HG03066 (cell line): Measurements from ENCODE around the gene ZBTB7A.
A peak's percentile ranks its signal among the peaks of the same experiment; 100 is the strongest.

Source experiments
- ATAC-seq: cut with Tn5 transposase; IDR thresholded peaks from one replicate; pipeline ENCODE4 v1.9.1; 2021; ENCODE audit warnings: low read depth; ENCODE audit not compliant: unreplicated experiment

Gene ZBTB7A

DNA sequence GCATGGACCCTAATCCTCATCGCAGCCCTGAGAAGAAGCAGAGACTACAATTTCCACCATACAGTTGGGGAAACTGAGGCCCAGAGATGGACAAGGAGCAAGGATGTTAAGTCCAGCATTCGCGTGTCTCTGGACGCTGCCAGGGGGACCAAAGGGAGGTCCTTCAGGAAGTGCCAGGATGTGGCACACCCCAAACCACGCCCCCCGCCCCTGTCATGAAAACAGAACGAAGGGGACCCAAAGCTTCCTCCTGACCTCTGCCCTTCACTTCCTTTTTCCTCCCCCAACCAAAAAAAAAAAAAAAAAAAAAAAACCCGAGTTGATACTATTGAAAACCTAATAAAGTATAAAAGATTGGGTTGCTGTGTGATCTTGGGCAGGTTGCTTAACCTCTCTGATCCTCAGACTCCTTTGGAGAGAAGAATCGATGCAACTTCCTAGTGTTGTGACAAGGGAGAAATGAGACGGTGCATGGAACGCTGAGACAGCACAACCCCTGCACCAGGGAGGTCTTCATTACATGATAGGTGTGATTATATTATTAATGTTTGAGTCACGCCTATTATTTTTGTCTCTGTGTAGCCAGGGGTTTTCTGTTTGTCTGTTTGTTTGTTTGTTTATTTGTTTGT is 2.7 kb upstream of the ZBTB7A start:
- no peak for ATAC-seq

DNA sequence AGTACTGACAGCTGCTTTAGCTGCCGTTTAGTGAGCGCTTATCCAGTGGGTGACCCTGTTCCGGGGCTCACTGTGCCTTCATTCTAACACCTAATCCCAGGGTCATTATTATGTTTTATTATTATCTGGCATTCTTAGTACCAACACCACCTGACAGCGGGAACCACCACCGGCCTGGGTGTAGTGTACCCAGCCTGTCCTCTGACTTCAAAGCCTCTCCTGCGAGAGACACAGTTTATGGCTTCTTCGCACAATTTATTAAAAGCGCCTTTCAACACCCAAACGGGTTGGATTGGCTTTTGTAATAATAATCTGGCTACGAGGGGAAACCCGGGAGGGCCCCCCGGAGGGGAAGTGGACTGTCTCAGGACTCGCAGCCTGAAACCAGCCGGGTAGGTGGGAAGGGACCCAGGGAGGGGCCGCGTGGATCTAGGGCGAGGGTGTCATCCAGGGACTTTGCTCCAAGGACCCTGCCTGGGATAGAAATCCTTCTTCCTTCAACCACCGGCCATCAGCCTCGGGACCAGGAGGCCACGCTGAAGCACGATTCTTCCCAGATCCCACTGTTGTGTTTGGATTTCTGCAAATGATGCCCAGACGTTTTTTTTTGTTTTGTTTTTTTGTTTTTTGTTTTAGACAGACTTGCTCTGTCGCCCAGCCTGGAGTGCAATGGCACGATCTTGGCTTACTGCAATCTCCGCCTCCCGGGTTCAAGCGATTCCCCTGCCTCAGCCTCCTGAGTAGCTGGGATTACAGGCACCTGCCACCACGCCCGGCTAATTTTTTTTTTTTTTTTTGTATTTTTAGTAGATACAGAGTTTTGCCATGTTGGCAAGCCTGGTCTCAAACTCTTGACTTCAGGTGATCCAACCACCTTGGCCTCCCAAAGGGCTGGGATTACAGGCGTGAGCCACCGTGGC is 1.6 kb upstream of the ZBTB7A start:
- no peak for ATAC-seq

DNA sequence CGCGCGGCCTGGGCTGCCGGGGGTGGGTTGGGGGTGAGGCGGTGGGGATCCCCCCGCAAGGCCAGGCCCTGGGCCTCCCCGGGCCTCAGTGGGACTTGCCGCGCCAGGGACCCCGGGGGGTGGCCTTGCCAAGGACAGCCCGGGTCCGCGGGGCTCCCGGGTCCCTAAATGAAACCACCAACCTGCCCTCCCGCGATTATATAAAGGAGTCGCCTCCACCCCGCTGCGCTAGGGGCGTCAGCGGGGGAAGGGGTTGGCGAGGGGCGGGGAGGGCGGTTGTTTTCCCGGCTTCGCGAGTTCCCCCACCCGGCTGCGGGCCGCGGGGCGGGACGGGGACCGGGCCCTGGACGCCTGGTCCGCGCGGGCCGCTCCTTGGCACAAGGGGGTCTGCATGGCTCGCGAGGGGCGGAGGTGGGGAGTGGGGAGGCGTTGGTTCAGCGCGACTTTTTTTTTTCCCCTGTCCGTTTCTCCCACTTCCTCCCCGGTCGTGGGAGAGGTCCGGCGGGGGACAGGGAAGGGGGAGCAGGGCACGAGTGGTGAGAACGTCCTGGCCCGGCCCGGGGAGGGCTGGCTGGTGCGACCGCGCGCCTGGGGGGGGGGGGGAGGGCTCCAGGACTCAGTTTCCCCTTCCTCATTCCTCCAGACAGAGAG is 822 bp upstream of the ZBTB7A start:
- no peak for ATAC-seq

DNA sequence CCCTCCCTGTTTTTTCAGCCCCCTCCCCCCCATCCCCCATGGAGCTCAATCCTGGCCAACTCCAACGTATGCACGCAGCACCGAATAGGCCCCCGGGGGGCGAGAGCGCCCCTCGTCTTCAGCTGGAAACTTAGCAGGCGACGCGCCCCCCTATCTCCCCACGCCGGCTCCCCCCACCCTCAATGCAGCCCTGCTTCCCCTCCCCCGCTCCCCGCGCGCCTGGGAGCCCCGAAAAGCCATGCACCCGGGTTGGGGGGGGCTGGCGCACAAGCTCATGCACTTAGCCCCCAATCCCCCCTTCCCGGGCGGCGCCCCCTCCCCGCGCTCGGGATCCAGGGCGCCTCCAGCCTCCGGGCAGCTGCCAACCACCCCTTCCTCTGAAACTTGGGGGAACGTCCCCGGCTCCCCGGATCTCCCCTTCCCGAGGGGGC is 508 bp downstream of the ZBTB7A start:
- ATAC-seq = no peak

DNA sequence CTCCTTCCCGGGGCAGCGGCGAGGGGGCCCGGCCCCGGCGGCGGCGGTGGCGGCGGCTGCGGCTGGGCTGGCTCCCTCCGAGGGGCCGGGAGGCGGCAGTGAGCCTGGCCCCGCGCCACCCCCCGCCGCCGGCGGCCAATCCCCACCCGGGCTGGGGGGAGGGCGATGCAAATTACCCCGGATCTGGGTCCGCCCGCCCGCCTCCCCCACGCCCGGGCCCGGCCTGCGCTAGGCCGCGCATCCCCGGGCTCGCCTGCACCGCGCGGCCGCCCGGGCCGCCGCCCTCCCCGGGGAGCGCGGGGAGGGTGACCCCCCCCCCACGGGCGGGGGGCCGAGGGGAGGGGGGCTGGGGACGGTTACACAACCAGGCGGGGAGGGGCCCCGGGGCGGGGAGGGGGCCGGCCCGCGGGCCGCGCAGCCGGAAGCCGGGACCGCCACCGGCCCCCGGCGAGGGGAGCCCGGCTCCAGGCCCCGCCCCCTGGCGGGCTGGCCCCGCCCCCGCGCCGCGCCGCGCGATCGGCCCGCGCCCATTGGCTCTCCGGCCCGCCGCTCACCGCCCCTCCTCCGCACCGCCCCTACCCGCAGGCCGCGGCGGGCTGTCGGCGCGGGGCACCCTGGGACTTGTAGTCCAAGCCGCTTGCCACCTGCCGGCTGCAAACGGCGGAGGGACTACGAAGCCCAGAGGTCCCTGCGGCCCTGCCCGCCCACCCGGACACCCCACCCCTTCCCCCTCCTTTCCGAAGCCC is 1.1 kb downstream of the ZBTB7A start:
- ATAC-seq = peak; percentile 69

DNA sequence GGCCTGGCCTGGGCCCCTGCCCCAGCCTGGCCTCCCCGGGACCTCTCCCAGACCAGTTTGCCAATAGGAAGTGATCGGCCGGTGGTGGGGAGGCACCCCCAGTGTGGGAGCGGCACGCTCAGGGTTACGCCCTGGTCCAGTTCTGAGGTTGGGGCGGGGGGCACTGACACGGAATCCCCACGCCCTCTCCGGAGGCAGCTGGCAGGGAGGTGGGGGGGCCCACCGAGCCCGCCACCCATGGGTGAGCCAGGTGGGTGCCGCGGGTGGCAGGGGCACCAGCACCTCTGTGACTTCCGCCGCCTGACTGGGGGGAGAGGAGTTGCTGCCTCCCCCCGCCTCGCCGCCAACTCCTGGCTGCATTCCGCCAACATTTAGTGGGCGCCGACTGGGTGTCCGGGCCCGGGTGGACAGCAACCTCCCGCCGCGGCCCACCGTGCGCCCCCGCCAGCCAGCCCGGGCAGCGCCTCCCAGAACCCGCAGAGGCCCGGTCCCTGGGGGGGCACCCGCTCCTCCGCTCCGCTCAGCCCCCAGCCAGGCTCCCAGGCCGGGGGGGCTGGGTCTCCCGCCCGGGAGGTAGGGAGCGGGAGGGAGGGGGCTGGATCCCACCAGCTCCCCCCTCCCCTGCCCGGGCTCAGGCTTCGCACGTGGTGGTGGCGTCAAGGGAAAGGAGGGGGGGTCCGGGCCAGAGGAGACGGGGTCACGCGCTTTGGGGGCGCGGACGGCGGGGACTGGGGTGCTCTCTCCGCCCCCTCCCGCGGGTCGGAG is 2.0 kb downstream of the ZBTB7A start:
- ATAC-seq = no peak

DNA sequence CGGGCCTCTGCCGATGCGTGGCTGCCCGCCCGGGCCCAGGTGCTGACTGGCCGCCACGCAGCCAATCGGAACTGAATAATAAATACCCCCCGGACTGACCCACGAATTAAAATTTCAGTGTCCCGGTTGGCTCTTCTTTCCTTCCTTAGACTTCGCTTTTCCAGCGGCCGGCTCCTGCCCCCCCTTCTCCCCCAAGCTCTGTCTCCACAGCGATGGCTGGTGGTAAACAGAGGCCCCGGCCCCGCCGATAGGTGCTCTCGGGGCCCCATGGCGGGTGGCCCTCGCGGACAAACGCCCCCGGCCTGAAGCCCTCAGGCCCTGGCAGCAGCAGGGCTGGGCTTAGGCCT is 2.6 kb downstream of the ZBTB7A start:
- no peak for ATAC-seq

DNA sequence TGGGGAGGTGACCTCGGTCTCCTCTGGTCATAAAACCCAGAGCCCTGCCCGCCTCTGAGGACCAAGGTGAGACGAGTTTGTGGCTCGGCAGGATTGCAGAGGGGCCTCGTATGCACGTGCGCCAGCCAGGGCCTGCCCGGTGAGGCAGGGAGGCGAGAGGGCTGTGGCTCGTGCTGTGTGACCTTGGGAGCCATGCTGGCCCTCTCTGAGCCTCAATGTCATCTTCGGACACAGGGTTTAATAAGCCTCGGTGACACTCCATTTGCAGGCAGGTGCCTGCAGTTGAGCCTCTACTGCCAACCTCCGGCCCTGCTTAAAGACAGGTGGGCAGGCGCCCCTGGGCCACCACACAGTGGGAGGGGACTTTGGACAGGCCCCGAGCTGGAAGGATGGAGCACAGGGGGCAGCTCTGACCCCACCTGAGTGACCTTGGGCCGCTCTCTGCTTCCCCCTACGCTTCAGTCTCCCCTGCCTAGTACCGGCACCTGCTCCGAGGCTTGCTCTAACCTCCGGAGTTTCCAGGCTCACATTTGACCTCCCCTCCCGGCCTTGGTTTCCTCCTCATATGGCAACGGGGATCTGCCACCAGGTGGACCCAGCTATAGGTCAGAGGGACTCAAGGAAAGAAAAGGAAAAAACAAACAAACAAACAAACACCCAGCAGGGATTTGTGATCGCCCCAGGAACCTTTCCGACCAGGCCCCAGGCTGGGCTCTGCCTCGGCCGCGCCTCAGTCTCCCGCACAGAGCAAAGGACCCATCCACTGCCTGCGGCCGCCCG is 3.1 kb downstream of the ZBTB7A start:
- ATAC-seq = no peak

DNA sequence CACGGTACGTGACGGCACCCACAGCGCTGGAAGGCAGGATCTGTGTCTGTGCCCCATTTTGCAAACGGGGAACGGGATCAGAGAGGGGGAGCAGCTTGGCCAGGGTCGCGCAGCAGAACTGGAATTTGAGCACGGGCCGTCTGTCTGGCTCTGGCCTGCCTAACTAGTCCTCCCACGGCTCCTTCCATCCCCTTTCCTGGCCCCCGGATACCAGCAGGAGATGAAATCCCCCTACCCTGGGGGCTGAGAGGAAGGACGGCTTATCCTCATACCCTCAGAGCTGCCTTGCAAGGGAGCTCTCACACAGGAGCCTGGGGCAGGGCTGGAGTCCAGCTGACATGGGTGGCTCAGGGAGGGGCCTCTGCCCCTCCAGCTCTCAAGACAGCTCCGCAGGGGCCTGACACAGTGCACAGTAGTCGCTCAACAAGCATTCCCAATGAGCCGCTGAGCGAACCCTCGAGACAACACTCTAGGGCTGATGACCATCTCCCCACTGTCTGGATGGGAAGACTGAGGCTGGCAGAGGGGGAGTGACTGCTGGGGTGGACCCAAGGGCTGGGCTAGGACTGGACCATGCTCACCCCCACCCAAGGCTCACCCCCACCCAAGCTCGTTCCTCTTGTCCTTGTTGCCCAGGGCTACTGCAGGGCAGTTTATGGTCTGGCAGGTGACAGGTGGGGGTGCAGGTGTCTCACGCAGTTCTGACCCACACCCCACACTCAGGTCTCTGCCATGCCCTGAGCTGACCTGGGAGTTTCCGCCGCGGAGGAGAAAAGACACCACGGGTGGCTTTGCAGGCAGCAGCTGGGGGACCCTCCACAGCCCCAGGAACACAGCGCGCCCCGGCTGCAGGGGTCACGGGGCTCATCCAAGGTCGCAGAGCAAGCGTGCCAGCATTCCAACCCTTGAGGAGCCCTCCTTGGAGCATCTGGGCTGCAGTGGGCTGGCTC is 4.0 kb downstream of the ZBTB7A start:
- no peak for ATAC-seq

DNA sequence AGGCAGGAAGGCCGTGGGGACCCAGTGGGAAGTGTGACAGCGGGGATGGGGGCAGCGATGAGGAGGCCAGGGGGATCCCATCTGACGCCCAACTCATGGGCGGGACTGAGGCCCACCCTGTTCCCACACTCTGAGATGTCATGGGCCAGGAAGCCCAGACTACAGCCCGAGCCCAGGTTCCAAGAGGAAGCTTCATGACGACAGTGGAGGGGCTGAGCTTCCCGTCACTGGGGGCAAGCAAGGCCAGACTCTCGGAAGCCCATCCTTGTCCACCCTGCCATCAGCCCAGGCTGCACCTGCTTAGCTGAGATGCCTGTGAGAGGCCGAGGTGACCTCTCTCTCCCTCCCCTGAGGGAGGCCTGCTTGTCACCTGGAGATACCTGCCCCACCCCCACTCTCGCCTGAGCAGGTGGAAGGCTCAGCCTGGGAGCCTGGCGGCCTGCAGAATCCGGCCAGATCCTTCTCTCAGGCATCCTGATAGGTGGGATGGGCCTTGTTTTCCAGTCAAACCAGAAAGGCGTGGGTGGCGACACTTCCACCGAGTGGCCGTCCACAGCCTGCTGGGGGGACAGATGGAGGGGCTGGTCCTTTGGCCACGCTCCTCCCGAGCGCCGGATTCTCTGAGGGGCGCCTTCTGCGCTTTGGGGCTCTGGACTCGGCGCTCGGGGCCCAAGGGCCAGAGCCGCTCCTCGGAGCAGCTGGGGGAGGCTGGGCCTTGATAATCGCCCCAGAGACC is 4.8 kb downstream of the ZBTB7A start:
- ATAC-seq = no peak

DNA sequence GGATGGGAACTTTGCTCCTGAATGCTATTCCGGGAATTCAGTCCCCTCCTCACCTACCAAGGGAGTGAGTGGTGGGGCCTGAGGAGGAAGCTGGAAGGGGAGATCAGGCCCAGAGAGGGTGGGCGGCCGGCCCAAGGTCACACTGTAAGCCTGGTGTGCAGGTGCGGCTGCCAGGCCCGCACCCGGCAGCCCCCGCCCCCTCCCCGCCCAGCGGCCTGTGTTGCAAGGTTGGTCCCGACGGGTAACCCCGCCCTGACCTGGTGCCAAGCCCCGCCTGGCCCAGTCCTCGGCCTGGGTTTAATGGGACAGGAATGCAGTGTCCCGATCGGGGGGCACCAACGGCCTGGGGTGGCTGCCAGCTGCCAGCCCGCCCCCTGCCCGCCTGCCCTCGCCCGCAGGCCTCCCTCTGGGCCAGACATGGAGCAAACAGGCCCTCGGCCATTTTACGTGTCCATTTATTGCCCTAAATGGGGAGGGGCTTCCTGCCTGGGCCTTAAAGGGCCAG is 5.5 kb downstream of the ZBTB7A start:
- ATAC-seq = no peak

DNA sequence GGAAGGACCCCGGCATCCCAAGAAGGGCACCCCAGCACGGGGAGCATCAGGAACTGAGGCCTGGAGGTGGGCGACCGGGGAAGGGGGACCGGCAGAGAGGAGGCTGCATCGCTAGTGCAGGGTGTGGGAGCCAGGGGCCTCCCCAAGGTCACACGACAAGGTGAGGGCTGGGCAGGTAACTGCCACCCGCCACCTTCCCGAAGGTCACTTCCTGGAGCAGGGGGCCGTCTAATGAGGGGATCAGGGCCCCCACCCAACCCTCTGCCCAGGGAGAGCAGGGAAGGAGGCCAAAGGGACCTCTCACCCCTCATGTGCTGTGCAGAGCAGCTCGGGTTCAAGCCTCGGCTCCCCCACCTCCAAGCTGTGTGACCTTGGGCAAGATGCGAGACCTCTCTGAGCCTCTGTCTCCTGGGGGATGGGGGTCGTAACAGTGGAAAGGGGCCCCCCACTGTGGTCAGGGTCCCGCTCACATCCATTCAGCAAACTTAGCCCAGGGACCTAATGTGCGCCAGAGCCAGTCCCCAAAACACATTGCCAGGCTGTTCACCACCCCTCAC is 6.0 kb downstream of the ZBTB7A start:
- no peak for ATAC-seq

DNA sequence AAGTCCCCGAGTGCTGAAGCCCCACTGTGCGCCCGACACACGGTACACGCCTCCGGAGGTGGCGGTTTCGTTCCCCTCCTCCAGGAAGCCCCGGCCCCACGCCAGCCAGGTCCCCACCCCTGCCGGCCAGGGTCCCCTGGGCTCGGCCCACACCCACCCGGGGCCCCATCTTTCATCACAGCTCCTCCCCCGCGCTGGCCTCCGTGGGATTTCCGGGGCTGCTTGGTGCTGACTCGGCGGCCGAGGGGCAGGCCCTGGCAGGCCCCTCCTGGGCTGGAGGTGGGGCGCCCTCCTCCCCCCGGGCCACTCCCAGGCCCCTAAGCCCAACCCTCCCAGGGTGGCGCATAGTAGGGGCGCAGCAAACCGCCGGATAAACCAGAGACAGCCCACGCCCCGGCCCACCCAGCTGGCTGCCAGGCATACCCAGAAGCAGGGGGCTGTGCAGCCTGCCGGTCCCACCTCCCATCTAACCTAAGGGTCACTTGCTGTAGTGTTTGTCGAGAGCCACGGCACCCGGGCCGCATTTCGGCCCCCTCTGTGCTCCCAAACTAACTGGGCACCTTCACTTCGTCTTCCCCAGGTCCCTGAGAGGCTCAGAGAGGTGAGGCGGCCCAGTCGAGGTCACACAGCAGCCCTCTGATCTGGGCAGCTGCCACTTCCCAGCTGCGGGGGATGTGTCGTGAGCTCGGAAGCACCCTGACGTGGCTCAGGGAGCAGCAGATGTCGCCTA is 6.6 kb downstream of the ZBTB7A start:
- no peak for ATAC-seq

DNA sequence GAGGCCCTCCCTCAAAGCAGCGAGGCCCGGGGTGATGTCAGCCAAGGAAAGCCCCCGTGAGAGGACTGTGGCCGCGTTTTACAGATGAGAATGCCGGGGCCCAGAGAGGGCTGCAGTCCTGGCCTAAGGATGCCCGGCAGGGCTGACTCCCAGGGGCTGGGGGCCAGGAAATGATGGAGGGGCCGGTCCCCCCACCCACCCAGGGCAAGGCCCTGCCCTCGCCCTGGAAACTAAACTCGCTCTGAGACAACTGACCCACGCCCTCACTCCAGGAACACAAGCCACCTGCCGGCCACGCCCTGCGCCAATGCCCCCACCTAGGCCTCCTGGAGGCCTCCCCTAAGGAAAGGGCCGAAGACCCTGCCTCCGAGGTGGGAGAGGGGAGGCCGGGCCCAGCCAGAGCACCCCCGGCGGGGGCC is 7.2 kb downstream of the ZBTB7A start:
- no peak for ATAC-seq

DNA sequence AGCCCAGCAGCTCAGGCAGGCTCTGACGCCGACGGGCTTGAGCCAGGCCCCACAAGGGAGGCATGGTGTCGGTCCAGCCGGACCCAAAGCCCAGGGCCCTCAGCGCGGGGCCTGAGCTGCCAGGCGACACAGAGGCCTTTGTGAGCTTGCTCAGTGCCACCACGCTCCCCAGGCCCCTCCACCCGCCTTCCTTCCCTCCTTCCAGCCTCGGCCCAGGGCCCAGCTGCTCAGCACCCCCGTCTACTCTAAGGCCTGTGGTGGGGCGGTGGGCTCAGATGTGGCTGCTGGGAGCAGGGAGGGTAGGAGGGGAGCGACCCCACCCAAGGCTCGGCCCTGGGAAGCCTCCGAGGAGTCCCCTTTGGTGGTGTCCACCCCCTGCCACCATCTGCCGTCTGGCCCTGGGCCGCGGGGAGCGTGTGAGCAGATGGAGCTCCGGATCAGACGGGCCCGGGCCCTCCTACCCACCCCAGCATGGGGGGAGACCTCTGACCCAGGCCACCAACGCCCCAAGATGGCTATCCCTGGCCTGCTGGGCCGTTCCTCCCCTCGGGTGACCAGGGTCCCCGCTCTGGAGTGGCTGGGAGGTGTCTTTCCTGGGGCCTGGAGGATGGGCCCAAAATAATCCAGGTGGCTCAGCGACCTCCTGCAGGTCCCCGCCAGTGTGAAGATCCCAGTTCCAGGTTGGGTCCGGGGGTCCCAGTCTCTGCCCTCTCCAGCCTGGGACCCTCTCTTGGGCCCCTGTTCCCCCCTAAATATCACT is 7.8 kb downstream of the ZBTB7A start:
- no peak for ATAC-seq
